Thoracic aorta (tissue), 2 donors: Measurements from ENCODE around the gene OTUD7B. TPM values are rescaled to one million over a fixed set of nuclear protein-coding genes. Genes with fewer than 3 reads are reported as not detected.

Experiments used
- ATAC-seq: fragments of 150-250 bp; one replicate; pipeline ENCODE4 v1.8.0; 2017; ENCODE audit warnings: low read depth; ENCODE audit not compliant: insufficient number of reproducible peaks, low FRiP score
- DNase-seq: peaks from one replicate; pipeline ENCODE4 v3.0.0-alpha.2; 2020; ENCODE audit warnings: low spot score
- H3K27ac ChIP-seq, 2 donors: fragments of 200-600 bp; sonication (generic); 1 replicate in 1 of 2; 2 replicates in 1 of 2; pipeline ENCODE4 v1.5.1; 2016; ENCODE audit warnings: mild to moderate bottlenecking in 2 of 2, moderate library complexity in 2 of 2
- H3K27me3 ChIP-seq: fragments of 200-600 bp; sonication (generic); replicated peaks from 2 replicates; pipeline ENCODE4 v1.6.0; 2016; ENCODE audit warnings: mild to moderate bottlenecking; ENCODE audit not compliant: insufficient read depth
- H3K36me3 ChIP-seq: fragments of 200-600 bp; sonication (generic); one replicate; pipeline ENCODE4 v1.5.1; 2016
- H3K4me1 ChIP-seq, 2 donors: fragments of 200-600 bp; sonication (generic); 1 replicate in 1 of 2; 2 replicates in 1 of 2; pipeline versions ENCODE4 v1.5.1 to v1.6.0; 2016; ENCODE audit warnings: low read depth in 2 of 2, mild to moderate bottlenecking in 1 of 2; ENCODE audit not compliant: control insufficient read depth in 1 of 2
- H3K4me3 ChIP-seq: fragments of 200-600 bp; sonication (generic); 2 replicates; pipeline ENCODE4 v1.5.1; 2016; ENCODE audit warnings: mild to moderate bottlenecking
- H3K9me3 ChIP-seq: fragments of 200-600 bp; sonication (generic); 2 replicates; pipeline ENCODE4 v1.5.1; 2016
- CTCF ChIP-seq: fragments of 200-600 bp; sonication (generic); IDR thresholded peaks from one replicate; pipeline ENCODE4 v1.5.1; 2019; ENCODE audit warnings: antibody characterized with exemption
- total RNA-seq, 2 donors: library from RNA; depleted of rRNA; stranded (reverse); fragments of >200 nt; gene quantifications; one replicate each; pipeline versions ENCODE4 v1.1.0 to v1.2.3, GENCODE V29; 2016

OTUD7B gene
- total RNA-seq, 2 donors from 2014 or later, result 29.9 to 30.6 TPM

- Histone ChIP-seq H3K4me3 (peak overlapping the region; percentile 93), H3K27me3 (no peaks in the 10 kb centered on the region), H3K9me3 (no peaks in the 10 kb centered on the region), H3K36me3 (peaks cover 7% of the 10 kb centered on the region), H3K27ac (peak overlapping the region; percentile 63 to 82), H3K4me1 (peaks cover 7 to 27% of the 10 kb centered on the region in 2 donors)
- TF ChIP-seq CTCF, result no peak
- no peak for DNase-seq
- no peak for ATAC-seq
Observed at GRCh38 chr1:149916193-149916897, 94.2 kb downstream of the OTUD7B start.

GRCh38 chr1:149915429-149916192 is 94.9 kb downstream of the OTUD7B start:
- H3K4me1 ChIP-seq, result peaks cover 7 to 27% of the 10 kb centered on the region in 2 donors
- no peaks in the 10 kb centered on the region for H3K27me3 ChIP-seq
- no peaks in the 10 kb centered on the region for H3K9me3 ChIP-seq
- DNase-seq (no peak), ATAC-seq (no peak)
- H3K4me3 ChIP-seq, result peak overlapping the region; percentile 93
- peaks cover 13% of the 10 kb centered on the region for H3K36me3 ChIP-seq
- peak overlapping the region; percentile 63 to 77 for H3K27ac ChIP-seq
- TF ChIP-seq CTCF, result no peak

- Histone ChIP-seq H3K9me3 (no peaks in the 10 kb centered on the region), H3K4me3 (no peak overlapping the region), H3K36me3 (peaks cover 19% of the 10 kb centered on the region), H3K4me1 (peaks cover 7 to 27% of the 10 kb centered on the region in 2 donors), H3K27me3 (no peaks in the 10 kb centered on the region), H3K27ac (no peak overlapping the region)
- ATAC-seq, result no peak
- DNase-seq, result no peak
- no peak for TF ChIP-seq CTCF
Observed at GRCh38 chr1:149914545-149914944, 96.0 kb downstream of the OTUD7B start.

GRCh38 chr1:149906570-149907075 is 103.9 kb downstream of the OTUD7B start:
- no peak for TF ChIP-seq CTCF
- H3K27ac ChIP-seq, result no peak overlapping the region
- H3K4me3 ChIP-seq, result no peak overlapping the region
- no peak for DNase-seq
- H3K36me3 ChIP-seq, result peaks cover 33% of the 10 kb centered on the region
- no peaks in the 10 kb centered on the region for H3K4me1 ChIP-seq
- H3K9me3 ChIP-seq, result no peaks in the 10 kb centered on the region
- no peak for ATAC-seq
- no peaks in the 10 kb centered on the region for H3K27me3 ChIP-seq

GRCh38 chr1:149903836-149904491 is 106.6 kb downstream of the OTUD7B start:
- no peak overlapping the region for H3K4me3 ChIP-seq
- H3K27ac ChIP-seq, result no peak overlapping the region
- peaks cover 5 to 10% of the 10 kb centered on the region in 2 donors for H3K4me1 ChIP-seq
- no peak for ATAC-seq
- TF ChIP-seq CTCF, result no peak
- no peaks in the 10 kb centered on the region for H3K9me3 ChIP-seq
- H3K36me3 ChIP-seq, result peaks cover 15% of the 10 kb centered on the region
- DNase-seq, result no peak
- no peaks in the 10 kb centered on the region for H3K27me3 ChIP-seq
